DND-41 (cell line): ENCODE measurements around the gene OSTM1.

Source experiments
- CTCF ChIP-seq: IDR thresholded peaks from 2 replicates; pipeline ENCODE4 v1.5.1; 2012; ENCODE audit warnings: borderline replicate concordance, low read length, moderate library complexity, mild to moderate bottlenecking; ENCODE audit not compliant: poor library complexity, severe bottlenecking; ENCODE audit errors: extremely low read depth
- EZH2 ChIP-seq: IDR thresholded peaks from 3 replicates; pipeline ENCODE4 v1.6.1; 2012; ENCODE audit warnings: borderline replicate concordance, low read depth, mild to moderate bottlenecking, moderate library complexity, low read length, inconsistent platforms; ENCODE audit not compliant: severe bottlenecking

- TF ChIP-seq CTCF, result no peak
- TF ChIP-seq EZH2, result no peak
Measured at GRCh38 chr6:108118359-108118724, 43.8 kb upstream of the OSTM1 start.
